Left ventricle myocardium inferior (tissue), 1 donor: ENCODE data around the gene STK38. TPM values are rescaled to one million over a fixed set of nuclear protein-coding genes. Genes with fewer than 3 reads are reported as not detected.

Source experiments
- DNase-seq: peaks from one replicate; pipeline ENCODE4 v3.0.0-alpha.2; 2020
- H3K27ac ChIP-seq: fragments of 200-600 bp; replicated peaks from 2 replicates; pipeline ENCODE4 v1.8.0; 2021
- H3K27me3 ChIP-seq: fragments of 200-600 bp; 2 replicates; pipeline ENCODE4 v1.8.0; 2021; ENCODE audit warnings: low read depth
- H3K36me3 ChIP-seq: fragments of 200-600 bp; 2 replicates; pipeline ENCODE4 v1.8.0; 2021
- H3K4me1 ChIP-seq: fragments of 200-600 bp; 2 replicates; pipeline ENCODE4 v1.8.0; 2021
- H3K4me3 ChIP-seq: fragments of 200-600 bp; 2 replicates; pipeline ENCODE4 v1.8.0; 2021; ENCODE audit warnings: mild to moderate bottlenecking, moderate library complexity
- H3K9me3 ChIP-seq: fragments of 200-600 bp; replicated peaks from 2 replicates; pipeline ENCODE4 v1.8.0; 2021
- intact Hi-C: fragments of 100-400 bp; cut with micrococcal nuclease; formaldehyde crosslinking; loops from one replicate; pipeline ENCODE4 v1.11.0; 2022
- total RNA-seq: library from RNA; stranded (reverse); fragmentation: NEBNext Ultra II Directional; extraction: Animal tissue kit (Norgen Biotek cat#: 25700); gene quantifications from one replicate; pipeline ENCODE4 v1.2.1, GENCODE V29; 2021
- TF ChIP-seq, protein P1 (sequence below): fragments of 200-600 bp; IDR thresholded peaks from 2 replicates; pipeline ENCODE4 v1.8.0; 2021; ENCODE audit warnings: antibody characterized with exemption, mild to moderate bottlenecking, borderline replicate concordance
- donor health status: DM: no; HTN: yes; CAD: no; lungs with severe emphysema.

STK38 gene
- total RNA-seq, 1 donor from 2014 or later: 25.5 TPM

DNA sequence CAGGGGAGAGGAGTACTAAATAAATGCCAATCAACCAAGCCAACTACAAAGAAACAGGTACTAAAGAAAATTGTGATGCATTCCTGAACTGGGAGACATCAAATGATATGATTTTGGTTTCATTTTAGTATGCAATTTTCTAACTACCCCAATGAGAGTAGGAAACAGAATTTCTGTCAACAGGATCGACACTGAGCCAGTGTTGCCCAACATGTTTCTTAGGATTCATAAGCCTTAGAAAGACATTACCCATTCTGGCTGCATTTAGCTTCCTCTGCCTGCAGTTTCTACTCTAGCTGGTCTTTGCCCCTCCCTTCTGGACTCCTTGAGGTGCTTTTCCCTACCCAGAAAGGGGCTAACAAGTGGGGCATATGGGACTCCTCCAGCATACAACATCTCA, 54.7 kb downstream of the STK38 start:
- H3K9me3 ChIP-seq: no peaks in the 10 kb centered on the region
- H3K27me3 ChIP-seq: no peaks in the 10 kb centered on the region
- TF ChIP-seq, protein P1, sequence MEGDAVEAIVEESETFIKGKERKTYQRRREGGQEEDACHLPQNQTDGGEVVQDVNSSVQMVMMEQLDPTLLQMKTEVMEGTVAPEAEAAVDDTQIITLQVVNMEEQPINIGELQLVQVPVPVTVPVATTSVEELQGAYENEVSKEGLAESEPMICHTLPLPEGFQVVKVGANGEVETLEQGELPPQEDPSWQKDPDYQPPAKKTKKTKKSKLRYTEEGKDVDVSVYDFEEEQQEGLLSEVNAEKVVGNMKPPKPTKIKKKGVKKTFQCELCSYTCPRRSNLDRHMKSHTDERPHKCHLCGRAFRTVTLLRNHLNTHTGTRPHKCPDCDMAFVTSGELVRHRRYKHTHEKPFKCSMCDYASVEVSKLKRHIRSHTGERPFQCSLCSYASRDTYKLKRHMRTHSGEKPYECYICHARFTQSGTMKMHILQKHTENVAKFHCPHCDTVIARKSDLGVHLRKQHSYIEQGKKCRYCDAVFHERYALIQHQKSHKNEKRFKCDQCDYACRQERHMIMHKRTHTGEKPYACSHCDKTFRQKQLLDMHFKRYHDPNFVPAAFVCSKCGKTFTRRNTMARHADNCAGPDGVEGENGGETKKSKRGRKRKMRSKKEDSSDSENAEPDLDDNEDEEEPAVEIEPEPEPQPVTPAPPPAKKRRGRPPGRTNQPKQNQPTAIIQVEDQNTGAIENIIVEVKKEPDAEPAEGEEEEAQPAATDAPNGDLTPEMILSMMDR: no peak
- DNase-seq: no peak
- intact Hi-C loops: no loop called here
- H3K27ac ChIP-seq: no peak overlapping the region
- H3K4me3 ChIP-seq: no peak overlapping the region
- peaks cover 22% of the 10 kb centered on the region for H3K4me1 ChIP-seq
- peaks cover 54% of the 10 kb centered on the region for H3K36me3 ChIP-seq

DNA sequence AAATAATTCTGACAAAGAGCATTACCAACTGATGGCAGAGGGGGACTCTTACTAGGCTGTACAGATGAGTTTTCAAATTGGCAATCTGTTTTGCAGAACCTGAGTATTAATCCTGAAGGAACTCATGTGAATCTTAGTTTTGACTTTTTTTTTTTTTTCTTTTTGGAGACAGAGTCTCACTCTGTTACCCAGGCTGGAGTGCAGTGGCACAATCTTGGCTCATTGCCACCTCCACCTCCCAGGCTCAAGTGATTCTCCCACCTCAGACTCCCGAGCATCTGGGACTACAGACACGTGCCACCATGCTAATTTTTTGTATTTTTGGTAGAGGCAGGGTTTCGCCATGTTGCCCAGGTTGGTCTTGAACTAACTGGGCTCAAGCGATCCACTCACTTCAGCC, 55.2 kb downstream of the STK38 start:
- intact Hi-C loops: no loop called here
- TF ChIP-seq, protein P1: no peak
- Histone ChIP-seq H3K9me3 (no peaks in the 10 kb centered on the region), H3K4me3 (no peak overlapping the region), H3K36me3 (peaks cover 52% of the 10 kb centered on the region), H3K4me1 (peaks cover 22% of the 10 kb centered on the region), H3K27ac (no peak overlapping the region), H3K27me3 (no peaks in the 10 kb centered on the region)
- no peak for DNase-seq

DNA sequence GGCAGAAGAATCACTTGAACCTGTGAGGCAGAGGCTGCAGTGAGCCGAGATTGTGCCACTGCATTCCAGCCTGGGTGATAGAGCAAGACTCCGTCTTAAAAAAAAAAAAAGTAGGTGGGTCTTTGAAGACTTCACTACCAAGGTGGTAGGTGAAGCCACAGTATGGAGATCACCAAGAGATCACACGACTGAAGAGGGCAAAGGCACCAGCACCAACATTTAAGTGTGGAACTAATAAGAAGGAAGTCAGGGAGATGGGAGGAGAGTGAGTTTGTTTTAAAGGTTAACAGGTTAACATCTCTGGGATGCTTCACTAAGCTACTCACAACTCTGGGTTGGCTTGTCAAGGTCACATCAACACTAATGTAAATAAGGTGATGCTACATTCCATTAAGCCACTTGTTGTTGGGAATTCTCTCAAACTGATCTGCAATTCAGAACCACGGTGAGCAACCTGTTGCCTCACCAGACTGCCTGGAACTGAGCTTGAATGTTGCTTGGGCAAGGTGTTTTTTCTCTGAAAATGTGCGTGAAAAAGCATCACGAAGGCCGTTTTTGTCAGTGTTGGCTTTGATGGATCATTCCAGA, 55.8 kb downstream of the STK38 start:
- peaks cover 52% of the 10 kb centered on the region for H3K36me3 ChIP-seq
- H3K27me3 ChIP-seq: no peaks in the 10 kb centered on the region

DNA sequence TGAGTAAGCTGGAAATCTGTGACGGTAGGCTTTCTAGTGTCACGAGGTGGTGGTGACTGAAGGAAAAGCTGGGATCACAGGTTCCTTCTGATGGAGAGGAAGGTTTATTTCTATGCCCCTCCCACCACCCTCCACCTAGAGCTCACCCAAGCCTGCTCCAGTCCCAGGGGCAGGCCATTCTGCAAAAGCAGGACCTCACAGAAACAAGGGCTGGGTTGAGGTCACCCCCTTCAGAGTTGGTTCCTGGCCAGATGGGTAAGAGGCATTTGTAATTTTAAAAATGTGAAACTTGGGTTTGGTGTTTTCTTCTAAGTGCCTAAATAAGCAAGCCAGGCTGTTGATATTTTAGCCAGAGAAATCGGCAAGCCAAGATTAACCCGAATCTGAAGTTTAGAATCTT, 57.9 kb downstream of the STK38 start:
- H3K36me3 ChIP-seq: peaks cover 52% of the 10 kb centered on the region

More for the DNA sequence above, 55.8 kb downstream of the STK38 start:
- Histone ChIP-seq H3K4me1 (peaks cover 22% of the 10 kb centered on the region), H3K27ac (no peak overlapping the region), H3K4me3 (no peak overlapping the region), H3K9me3 (no peaks in the 10 kb centered on the region)
- intact Hi-C loops: no loop called here
- DNase-seq: no peak
- TF ChIP-seq, protein P1: no peak

DNA sequence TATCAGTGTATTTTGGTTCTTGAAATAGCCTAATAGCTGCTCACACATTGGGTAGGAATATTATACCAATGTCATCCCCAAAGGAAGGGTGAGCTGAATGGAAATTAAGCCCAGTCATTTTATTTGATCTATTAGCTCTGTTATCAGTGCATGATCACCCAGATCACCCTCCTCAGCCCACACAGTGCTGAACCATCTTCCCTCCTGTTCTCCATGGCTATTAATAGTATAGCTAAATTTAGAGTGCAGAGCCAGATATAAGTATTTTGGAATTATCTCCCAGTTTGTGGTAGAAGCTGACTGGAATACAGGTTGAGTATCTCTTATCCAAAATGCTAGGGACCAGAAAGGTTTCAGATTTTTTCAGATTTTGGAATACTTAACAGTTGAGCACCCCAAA, 59.1 kb downstream of the STK38 start:
- intact Hi-C loops: no loop called here
- Histone ChIP-seq H3K4me1 (peaks cover 22% of the 10 kb centered on the region), H3K9me3 (no peaks in the 10 kb centered on the region), H3K27ac (peak overlapping the region; percentile 9), H3K36me3 (peaks cover 49% of the 10 kb centered on the region), H3K4me3 (no peak overlapping the region), H3K27me3 (no peaks in the 10 kb centered on the region)
- TF ChIP-seq, protein P1: no peak
- DNase-seq: no peak

More for the DNA sequence above, 57.9 kb downstream of the STK38 start:
- no peak overlapping the region for H3K4me3 ChIP-seq
- no peak for DNase-seq
- TF ChIP-seq, protein P1: no peak
- H3K27me3 ChIP-seq: no peaks in the 10 kb centered on the region
- intact Hi-C loops: no loop called here
- no peaks in the 10 kb centered on the region for H3K9me3 ChIP-seq
- peaks cover 22% of the 10 kb centered on the region for H3K4me1 ChIP-seq
- no peak overlapping the region for H3K27ac ChIP-seq
